Ishikawa (cell line): Measurements from ENCODE around the gene FRMPD2.

Experiments used
- CEBPB ChIP-seq: IDR thresholded peaks from 2 replicates; pipeline ENCODE4 v1.6.1; 2012
- FOXM1 ChIP-seq: IDR thresholded peaks from 2 replicates; pipeline ENCODE4 v1.6.1; 2012; ENCODE audit warnings: low read depth, borderline replicate concordance
- MAX ChIP-seq: IDR thresholded peaks from 2 replicates; pipeline ENCODE4 v1.6.1; 2012
- RAD21 ChIP-seq: IDR thresholded peaks from 2 replicates; pipeline ENCODE4 v1.6.1; 2012; ENCODE audit warnings: low read depth
- REST ChIP-seq: IDR thresholded peaks from 2 replicates; pipeline ENCODE4 v1.6.1; 2012; ENCODE audit warnings: low read depth, mild to moderate bottlenecking
- TAF1 ChIP-seq: IDR thresholded peaks from 2 replicates; pipeline ENCODE4 v1.6.1; 2012; ENCODE audit warnings: low read depth, mild to moderate bottlenecking

GRCh38 chr10:48299692-48300091, 25.2 kb upstream of the FRMPD2 start:
- no peak for TF ChIP-seq MAX
- no peak for TF ChIP-seq REST
- no peak for TF ChIP-seq FOXM1
- TF ChIP-seq TAF1, result no peak
- TF ChIP-seq RAD21, result no peak
- TF ChIP-seq CEBPB, result no peak
